Right renal pelvis (tissue), 4 donors: ENCODE data around the gene PRDM7. TPM values are rescaled to one million over a fixed set of nuclear protein-coding genes. Genes with fewer than 3 reads are reported as not detected.

Source experiments
- DNase-seq, 4 donors: peaks; one replicate each; pipeline ENCODE4 v3.0.0-alpha.2; 2013; ENCODE audit warnings: low read depth in 4 of 4, low spot score in 3 of 4, missing footprints in 1 of 4
- polyA plus RNA-seq, 4 donors: library from polyadenylated mRNA; unstranded; fragments of 120-200 nt; gene quantifications; one replicate each; pipeline ENCODE4 v1.2.1, GENCODE V29; 2013; ENCODE audit not compliant: insufficient read length in 4 of 4

The PRDM7 gene
- polyA plus RNA-seq, 4 donors = 0.10 to 0.43 (median 0.26) TPM; not detected in 1

DNA sequence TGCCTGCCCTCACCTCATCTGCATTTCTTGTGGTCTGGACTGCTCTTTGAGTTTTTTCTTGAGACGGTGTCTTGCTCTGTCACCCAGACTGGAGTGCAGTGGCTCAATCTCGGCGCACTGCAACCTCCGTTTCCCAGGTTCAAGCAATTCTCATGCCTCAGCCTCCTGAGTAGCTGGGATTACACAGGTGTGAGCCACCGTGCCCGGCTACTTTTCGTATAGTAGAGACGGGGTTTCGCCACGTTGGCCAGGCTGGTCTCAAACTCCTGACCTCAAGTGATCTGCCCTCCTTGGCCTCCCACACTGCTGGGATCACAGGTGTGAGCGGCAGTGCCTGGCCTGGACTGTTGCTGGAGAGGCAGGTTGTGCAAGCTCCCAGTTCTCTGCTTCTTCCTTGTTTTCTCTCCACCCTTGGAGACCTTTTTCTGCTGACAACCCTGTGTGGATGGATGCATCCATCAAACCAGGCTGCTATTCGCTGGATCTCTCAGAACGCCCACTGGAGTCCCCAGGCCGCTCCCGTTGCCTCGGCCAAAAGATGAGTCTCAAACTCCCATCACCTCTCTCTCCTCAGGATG, 35.1 kb downstream of the PRDM7 start:
- no peak for DNase-seq

DNA sequence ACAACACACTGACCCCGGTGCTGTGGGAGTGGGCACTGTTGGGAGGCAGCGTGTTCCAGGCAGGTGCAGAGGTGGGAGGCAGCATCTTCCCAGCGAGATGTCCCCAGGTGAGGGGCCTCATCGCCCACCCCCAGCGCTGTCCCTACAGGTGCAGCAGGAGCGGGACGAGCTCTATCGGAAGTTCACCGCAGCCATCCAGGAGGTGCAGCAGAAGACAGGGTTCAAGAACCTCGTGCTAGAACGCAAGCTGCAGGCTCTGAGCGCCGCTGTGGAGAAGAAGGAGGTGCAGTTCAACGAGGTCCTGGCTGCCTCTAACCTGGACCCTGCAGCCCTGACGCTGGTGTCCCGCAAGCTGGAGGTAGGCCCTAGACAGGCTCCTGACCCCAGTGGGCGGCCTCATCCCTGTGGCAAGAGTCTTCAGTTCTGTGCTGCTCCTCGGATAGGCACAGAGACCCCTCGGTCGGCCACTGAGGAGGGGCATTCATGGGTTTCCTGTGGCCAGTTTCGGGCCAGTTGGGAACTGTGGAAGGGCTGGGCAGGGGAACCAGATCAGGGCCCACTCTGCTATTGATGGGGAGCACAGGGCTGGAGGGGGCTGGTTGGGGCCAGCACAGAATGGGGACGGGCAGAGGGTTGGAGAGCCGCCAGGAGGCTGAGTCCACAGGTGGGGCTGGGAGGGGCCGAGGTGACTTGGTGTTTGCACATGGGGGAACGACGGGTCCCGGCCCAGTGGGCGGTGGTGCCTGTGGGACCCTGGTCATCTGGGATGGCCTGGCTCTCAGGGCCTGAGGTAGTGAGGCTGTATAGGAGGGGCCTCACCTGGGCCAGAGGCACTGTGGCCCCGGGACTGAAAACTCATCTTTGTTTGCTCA, 36.7 kb downstream of the PRDM7 start:
- DNase-seq = no peak

DNA sequence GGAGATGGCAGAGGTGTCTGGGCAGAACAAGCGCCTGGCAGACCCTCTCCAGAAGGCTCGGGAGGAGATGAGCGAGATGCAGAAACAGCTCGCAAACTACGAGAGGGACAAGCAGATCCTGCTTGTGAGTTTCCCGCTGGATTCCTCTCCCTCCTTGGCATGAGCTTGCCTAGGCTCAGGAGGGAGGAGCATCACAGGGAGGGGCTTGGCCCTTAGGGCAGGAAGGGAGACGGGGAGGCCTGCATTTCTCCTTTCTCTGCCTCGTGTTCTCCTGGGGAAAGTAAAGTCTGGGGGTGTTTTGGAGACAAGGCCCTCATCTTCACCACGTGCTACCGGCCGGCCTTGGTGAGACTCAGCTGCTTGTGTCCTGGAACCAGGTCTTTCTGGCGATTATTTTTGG, 39.9 kb downstream of the PRDM7 start:
- no peak for DNase-seq

DNA sequence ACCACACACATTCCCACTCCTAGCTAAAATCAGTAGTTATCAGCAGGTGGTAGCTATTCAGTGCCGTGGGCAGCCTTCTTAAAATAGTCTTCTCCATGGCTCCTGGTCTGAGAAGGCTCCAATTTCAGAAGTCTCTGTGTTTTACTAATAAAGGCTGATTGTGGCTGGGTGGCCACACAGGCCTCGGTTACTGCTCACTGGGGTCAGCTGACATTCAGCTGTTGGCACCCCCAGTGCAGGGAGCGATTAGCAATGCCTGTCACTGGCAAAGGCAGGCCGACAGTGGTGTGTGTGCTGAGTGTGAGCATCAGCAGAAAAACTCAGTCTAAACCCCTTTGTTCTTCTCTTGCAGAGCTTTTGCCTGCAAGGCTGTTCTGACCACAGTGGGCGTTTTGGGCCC, 41.2 kb downstream of the PRDM7 start:
- no peak for DNase-seq

DNA sequence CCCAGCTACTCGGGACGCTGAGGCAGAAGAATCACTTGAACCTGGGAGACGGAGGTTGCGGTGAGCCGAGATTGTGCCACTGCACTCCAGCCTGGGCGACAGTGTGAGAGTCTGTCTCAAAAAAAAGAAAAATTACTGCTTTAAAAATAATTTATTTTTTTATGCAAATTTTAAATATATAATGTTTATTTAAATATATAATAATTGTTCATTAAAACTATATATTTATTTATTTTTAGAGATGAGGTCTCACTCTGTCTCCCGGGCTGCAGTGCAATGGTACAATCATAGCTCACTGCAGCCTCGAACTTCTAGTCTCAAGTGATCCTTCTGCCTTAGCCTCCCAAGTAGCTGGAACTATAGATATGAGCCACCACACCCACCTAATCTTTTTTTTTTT, 42.6 kb downstream of the PRDM7 start:
- DNase-seq = no peak

DNA sequence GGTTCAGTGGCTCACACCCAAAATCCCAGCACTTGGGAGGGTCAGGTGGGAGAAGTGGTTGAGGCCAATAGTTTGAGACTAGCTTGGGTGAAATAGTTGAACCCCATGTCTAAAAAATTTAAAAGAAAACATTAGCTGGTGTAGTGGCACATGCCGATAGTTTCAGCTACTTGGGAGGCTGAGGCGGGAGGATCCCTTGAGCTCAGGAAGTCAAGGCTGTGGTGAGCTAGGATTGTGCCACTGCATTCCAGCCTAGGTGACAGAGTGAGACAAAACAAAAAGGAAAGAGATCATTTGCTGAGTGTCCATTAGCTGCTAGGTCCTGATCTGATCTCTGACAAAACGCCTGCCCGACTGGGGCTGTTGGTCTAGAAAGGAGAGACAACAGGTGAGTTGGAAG, 43.7 kb downstream of the PRDM7 start:
- DNase-seq = no peak

DNA sequence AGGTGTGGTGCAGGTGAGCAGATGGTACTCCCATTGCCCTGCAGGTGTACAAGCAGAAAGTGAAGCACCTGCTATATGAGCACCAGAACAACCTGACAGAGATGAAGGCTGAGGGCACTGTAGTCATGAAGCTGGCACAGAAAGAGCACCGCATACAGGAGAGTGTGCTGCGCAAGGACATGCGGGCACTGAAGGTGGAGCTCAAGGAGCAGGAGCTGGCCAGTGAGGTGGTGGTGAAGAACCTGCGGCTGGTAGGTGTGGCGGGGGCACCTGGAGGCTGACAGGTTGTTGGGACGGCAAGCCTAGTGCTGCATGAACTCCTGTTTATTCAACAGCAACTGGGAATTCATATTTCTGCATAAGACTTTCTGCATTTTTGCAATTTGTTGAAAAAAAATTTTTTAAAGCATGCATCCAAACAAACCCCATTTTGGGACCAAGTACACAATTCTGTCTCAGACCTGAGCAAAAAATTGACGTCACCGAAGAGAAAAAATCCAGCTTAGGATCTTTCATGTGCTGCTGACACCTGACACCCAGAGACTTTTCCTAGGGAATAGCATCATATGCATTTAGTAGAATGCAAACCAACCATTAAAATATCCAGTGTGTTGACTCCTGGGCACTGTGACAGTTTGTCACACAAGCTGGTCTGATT, 44.3 kb downstream of the PRDM7 start:
- DNase-seq = no peak

DNA sequence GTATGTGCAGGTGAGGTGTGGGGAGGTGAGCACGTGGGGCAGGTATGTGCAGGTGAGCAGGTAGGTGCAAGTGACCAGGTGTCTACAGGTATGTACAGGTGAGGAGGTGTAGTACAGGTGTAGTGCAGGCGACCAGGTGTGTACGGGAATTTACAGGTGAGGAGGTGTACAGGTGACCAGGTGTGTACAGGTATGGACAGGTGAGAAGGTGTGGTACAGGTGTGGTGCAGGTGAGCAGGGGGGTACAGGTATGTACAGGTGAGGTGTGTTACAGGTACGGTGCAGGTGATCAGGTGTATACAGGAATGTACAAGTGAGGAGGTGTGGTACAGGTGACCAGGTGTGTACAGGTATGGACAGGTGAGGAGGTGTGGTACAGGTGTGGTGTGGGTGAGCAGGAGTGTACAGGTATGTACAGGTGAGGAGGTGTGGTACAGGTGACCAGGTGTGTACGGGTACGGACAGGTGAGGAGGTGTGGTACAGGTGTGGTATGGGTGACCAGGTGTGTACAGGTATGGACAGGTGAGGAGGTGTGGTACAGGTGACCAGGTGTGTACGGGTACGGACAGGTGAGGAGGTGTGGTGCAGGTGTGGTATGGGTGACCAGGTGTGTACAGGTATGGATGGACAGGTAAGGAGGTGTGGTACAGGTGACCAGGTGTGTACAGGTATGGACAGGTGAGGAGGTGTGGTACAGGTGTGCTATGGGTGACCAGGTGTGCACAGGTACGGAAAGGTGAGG, 45.0 kb downstream of the PRDM7 start:
- no peak for DNase-seq

DNA sequence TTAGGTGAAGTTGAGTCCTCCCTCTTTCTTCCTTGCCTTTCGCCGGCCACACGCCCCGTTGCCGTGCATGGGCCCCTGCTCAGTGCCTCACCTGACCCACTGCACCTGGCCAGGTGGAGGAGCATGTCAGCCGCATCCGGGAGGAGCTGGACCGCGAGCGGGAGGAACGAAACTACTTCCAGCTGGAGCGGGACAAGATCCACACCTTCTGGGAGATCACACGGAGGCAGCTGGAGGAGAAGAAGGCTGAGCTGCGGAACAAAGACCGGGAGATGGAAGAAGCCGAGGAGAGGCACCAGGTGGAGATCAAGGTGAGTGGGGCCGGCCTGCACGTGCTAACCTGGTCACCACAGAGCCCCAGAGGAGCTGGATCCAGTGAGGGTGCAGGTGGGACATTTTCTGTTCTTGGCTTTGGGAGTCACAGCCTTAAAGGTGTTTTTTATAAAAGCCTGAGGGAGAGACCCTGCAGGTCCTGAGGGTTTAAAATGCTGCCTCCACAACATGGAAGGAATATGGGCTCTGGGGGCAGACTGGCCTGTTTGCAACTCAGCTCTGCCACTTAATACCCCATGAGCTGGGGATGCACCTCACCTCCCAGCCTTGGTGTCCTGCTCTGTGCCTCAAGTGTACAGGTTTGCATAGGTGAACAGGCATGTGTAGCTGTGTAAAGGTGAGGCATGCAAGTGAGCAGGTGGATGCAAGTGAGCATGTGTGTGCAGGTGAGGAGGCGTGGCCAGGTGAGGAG, 45.8 kb downstream of the PRDM7 start:
- DNase-seq = no peak

DNA sequence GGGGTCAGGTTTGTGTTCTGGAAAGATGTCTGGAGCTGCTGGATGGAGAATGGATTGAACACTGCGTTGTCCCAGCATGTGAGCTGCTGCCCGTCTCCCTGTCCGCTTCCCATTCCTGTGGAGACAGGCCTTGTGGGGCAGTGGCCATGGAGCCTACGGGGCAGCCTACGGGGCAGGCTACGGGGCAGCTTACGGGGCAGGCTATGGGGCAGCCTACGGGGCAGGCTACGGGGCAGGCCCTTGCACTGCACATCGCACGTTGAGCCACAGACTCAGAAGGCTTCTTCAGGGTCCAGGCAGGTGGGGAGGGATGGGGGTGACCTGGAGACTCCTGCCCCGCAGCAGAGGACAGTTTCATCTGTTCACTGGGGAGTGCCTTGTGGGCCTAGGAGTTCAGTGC, 48.1 kb downstream of the PRDM7 start:
- no peak for DNase-seq

DNA sequence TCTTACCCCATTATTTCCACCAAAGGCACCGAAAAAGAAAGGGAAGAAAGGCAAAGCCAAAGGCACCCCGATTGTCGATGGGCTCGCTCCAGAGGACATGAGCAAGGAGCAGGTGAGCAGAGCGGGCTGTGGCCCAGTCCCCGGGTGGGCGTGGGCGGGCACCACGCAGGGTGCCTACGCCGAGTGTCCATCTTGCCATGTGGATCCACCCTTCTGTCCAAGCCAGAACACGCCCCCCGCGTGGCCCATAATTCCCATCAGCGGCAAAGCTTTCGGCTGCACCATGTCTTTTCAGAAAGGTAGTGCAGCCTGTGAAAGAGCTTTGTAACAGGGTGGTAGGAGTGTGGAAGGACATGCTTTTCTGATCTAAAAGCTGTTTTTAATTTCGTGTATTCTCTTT, 49.5 kb downstream of the PRDM7 start:
- DNase-seq = no peak

DNA sequence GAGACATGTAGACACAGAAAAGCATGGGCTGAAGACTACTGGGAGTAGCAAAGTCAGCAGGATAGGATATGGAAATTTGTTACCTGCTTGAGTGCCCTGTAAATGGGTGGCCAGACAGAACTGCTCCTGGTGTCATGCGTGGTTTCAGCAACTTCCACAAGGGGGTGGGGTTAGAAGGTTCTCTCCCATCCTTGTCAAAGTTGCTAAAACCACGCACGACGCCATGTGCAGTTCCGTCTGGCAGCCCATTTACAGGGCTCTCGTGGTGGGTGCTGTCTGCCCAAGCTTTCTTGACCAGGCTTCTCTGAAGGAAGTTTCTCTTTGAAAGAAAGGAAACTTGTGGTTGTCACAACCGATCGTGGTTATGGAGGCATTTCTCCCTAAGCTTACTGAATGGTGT, 51.0 kb downstream of the PRDM7 start:
- DNase-seq = no peak

DNA sequence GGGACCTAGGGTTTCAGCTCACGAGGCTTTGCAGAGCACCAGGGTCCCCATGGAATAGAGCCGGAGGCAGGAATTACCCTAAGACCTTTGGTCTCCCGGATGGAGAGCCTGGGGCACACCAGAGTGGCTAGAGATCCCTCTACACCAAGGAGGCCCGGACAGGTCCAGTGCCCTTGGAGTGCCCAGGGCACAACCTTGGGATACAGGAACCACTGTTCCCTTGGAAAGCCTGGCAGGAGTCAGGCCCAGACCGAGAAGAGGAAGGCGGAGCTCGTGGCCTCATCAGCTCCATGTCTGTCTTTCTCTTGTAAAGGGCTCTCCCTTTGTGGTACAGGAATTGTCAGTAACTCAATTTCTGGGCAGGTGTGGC, 54.1 kb downstream of the PRDM7 start:
- no peak for DNase-seq

DNA sequence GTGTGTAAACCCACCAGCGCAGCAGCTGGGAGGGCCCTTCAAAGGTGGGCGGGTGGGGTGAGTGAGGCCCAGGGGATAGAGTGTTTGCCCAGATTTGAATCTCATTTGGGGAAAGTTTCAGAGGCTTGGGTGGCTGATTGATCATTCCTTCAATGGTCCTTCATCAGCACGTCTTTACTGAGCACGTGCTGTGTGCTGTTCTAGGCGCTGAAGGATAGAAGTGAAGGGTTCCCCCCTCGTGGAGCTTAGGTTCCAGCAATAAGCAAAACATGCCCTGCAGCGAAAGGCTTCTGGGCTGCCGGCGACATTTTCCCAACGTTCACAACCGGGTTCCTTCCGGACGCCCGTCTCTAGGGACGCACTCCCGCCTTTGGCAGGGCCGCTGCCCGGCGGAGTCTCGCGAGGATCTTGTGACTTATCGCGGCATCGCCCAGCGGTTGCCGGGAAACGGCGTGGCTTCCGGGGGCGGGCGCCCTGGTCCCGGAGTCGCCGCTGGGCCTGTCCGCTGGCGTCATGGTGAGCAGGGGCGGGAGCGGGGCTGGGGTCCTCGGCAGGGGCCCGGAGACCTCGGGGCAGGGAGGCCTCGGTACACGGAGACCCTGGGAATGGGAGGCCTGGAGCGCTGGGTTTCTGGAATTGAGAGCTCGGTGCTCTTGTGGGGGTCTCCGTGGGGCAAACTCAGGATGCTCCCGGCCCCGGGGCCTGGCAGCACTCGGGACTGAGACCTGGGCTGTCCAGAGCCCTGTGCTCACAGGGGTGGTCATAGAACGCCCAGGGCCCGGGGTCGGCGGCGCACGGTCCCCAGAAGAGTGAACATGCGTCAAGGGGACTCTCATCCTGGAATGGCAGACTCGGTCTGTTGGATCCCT, 54.7 kb downstream of the PRDM7 start:
- DNase-seq = peak; percentile 77 to 87 (median 84)

DNA sequence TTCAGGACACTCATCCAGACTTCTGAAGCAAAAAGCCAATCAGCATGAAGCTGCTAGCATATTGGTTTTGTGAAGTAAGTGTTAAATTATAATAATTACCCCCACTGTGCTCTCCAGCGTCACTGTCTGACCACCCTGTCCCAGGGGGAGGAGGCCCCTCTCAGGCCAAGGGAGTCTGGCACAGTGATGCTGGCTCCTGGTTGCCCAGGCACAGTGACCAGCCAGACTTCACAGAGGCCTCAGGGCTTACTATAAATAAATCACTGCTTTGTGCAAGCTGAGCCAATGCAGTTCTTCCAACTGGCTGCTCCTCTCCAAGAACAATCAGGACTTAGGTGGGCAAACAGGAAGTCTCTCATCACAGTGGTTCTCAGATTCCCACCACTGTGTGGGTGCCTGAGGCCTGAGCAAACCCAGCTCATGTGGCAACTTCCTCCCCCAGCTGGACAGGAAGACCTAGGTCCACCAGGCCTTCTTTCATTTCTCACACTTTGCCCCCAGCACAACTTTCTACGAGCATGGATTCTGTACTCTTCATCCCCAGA, 56.2 kb downstream of the PRDM7 start:
- DNase-seq = no peak

DNA sequence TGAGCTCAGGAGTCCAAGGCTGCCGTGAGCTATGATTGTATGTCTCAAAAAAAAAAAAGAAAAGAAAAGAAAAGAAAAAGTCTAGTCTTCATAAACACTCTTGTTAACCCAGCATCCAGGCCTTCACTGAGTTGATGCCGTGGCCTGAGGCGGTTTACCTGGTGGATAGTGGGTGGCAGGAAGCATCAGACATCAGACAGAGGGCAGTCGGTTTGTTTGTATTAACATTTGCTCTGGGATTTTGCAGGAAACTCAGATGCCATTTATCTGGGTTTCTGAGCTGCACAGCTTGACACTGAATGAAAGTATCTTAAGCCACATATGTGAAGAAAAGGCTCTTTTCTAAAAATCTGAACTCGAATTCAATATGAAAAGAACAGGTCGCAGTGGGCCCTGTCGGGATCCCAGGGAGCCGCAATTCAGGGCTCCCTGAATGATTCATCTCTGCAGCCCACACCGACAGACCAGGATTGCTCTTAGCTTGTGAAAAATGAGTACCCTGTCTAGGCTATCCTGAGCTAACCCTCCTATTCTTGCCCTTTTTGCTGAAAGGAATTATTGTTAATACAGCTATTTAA, 56.8 kb downstream of the PRDM7 start:
- DNase-seq = no peak

DNA sequence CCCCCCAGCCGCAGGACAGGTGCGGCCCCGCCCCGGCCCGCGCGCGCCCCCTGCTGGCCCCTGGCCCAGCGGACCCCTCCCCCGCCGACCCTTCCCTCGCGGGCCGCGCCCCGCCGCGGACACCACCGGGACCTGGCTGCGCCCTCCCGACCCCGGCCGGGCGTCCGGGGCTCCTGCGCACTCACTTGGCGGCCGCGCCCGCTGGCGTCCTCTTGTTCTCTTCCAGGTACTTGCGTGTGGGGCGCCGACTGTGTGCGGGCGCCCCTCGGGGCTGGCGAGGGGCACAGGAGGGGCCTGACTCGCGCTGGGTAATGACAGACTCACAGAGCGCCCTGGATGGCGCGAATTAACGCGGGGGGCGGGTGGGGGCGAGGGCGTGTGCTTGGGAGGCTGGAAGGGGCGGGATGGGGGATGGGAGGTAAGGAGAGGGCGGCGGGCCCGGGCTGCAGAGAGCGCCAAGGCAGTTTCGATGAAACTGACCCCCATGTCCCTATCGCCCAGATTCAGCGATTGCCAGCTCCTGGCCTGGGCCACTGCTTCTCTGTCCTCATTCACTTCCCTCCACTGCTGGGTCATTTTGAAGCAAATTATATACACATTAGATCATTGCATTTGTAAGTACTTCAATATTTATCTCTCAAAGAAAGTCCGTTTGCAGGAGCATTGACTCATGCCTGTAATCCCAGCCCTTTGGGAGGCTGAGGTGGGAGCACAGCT, 57.4 kb downstream of the PRDM7 start:
- no peak for DNase-seq
